DLD1 (cell line): ENCODE data around the gene NCKAP5.

Experiments
- in situ Hi-C: cut with HindIII; loops from 2 replicates; pipeline ENCODE4 v1.10.0; 2017; ENCODE audit warnings: low sequenced_read_pairs

Gene NCKAP5

GRCh38 chr2:133433455-133434451 is 134.5 kb downstream of the NCKAP5 start:
- in situ Hi-C loops: no loop called here

GRCh38 chr2:133432778-133433177 is 135.5 kb downstream of the NCKAP5 start:
- in situ Hi-C loops: no loop called here

GRCh38 chr2:133431289-133431688 is 137.0 kb downstream of the NCKAP5 start:
- in situ Hi-C loops: no loop called here

- in situ Hi-C loops: no loop called here
These were observed 141.5 kb downstream of the NCKAP5 start for GRCh38 chr2:133426791-133427190.

- in situ Hi-C loops: no loop called here
These were observed 142.7 kb downstream of the NCKAP5 start for GRCh38 chr2:133425612-133426011.

- in situ Hi-C loops: no loop called here
These were observed 143.4 kb downstream of the NCKAP5 start for GRCh38 chr2:133424876-133425275.

- in situ Hi-C loops: no loop called here
These were observed 145.3 kb downstream of the NCKAP5 start for GRCh38 chr2:133422931-133423351.

- in situ Hi-C loops: no loop called here
These were observed 146.5 kb downstream of the NCKAP5 start for GRCh38 chr2:133421516-133422324.

GRCh38 chr2:133420788-133421187 is 147.5 kb downstream of the NCKAP5 start:
- in situ Hi-C loops: no loop called here

GRCh38 chr2:133418671-133419070 is 149.6 kb downstream of the NCKAP5 start:
- in situ Hi-C loops: no loop called here

- in situ Hi-C loops: no loop called here
These were observed 150.2 kb downstream of the NCKAP5 start for GRCh38 chr2:133418021-133418420.

- in situ Hi-C loops: no loop called here
These were observed 150.8 kb downstream of the NCKAP5 start for GRCh38 chr2:133417415-133417814.

GRCh38 chr2:133416736-133417135 is 151.5 kb downstream of the NCKAP5 start:
- in situ Hi-C loops: no loop called here

GRCh38 chr2:133416146-133416545 is 152.1 kb downstream of the NCKAP5 start:
- in situ Hi-C loops: no loop called here

GRCh38 chr2:133415210-133415876 is 152.9 kb downstream of the NCKAP5 start:
- in situ Hi-C loops: no loop called here

- in situ Hi-C loops: no loop called here
These were observed 153.6 kb downstream of the NCKAP5 start for GRCh38 chr2:133414486-133415209.

GRCh38 chr2:133413863-133414262 is 154.4 kb downstream of the NCKAP5 start:
- in situ Hi-C loops: no loop called here

GRCh38 chr2:133412694-133413093 is 155.6 kb downstream of the NCKAP5 start:
- in situ Hi-C loops: no loop called here

GRCh38 chr2:133411857-133412256 is 156.4 kb downstream of the NCKAP5 start:
- in situ Hi-C loops: no loop called here

- in situ Hi-C loops: no loop called here
These were observed 157.2 kb downstream of the NCKAP5 start for GRCh38 chr2:133411101-133411500.
